GM21825 (cell line): ENCODE results near the gene DYNAP.

Source experiments
- ATAC-seq: cut with Tn5 transposase; IDR thresholded peaks from one replicate; pipeline ENCODE4 v1.9.1; 2021; ENCODE audit warnings: mild to moderate bottlenecking, moderate library complexity; ENCODE audit not compliant: unreplicated experiment

DYNAP gene

GRCh38 chr18:54590945-54591344 is at the start of gene DYNAP:
Gene DYNAP, plus strand, starts transcription at chr18:54591245. Its CDS starts 38 bp downstream, at chr18:54591283.
- no peak for ATAC-seq

GRCh38 chr18:54551590-54551989 is 39.5 kb upstream of the DYNAP start:
- ATAC-seq, result no peak

- no peak for ATAC-seq
Observed at GRCh38 chr18:54555286-54555685, 35.8 kb upstream of the DYNAP start.

GRCh38 chr18:54555996-54556395 is 35.0 kb upstream of the DYNAP start:
- ATAC-seq, result no peak

GRCh38 chr18:54557958-54558357 is 33.1 kb upstream of the DYNAP start:
- ATAC-seq, result no peak

- no peak for ATAC-seq
Observed at GRCh38 chr18:54558609-54559585, 32.1 kb upstream of the DYNAP start.

GRCh38 chr18:54561706-54562267 is 29.3 kb upstream of the DYNAP start:
- no peak for ATAC-seq

GRCh38 chr18:54580202-54580729 is 10.8 kb upstream of the DYNAP start:
- ATAC-seq, result no peak

- ATAC-seq, result no peak
Observed at GRCh38 chr18:54584065-54584464, 7.0 kb upstream of the DYNAP start.

- no peak for ATAC-seq
Observed at GRCh38 chr18:54585743-54586142, 5.3 kb upstream of the DYNAP start.

GRCh38 chr18:54604211-54604610 is 13.2 kb downstream of the DYNAP start:
- no peak for ATAC-seq

GRCh38 chr18:54606835-54607212 is 15.8 kb downstream of the DYNAP start:
- ATAC-seq, result no peak

GRCh38 chr18:54607213-54608027 is 16.4 kb downstream of the DYNAP start:
- ATAC-seq, result no peak

GRCh38 chr18:54608028-54608642 is 17.1 kb downstream of the DYNAP start:
- ATAC-seq, result no peak

GRCh38 chr18:54611816-54612215 is 20.8 kb downstream of the DYNAP start:
- ATAC-seq, result no peak

GRCh38 chr18:54612237-54612636 is 21.2 kb downstream of the DYNAP start:
- ATAC-seq, result no peak

- no peak for ATAC-seq
Observed at GRCh38 chr18:54613174-54613573, 22.1 kb downstream of the DYNAP start.

GRCh38 chr18:54616220-54616848 is 25.3 kb downstream of the DYNAP start:
- ATAC-seq, result peak; percentile 75

- no peak for ATAC-seq
Observed at GRCh38 chr18:54622084-54622483, 31.0 kb downstream of the DYNAP start.

- ATAC-seq, result no peak
Observed at GRCh38 chr18:54626779-54627178, 35.7 kb downstream of the DYNAP start.
